Suprapubic skin (tissue), 4 donors: ENCODE measurements around the gene MIA.

Source experiments
- EP300 ChIP-seq: sonication (generic); formaldehyde crosslinking; IDR thresholded peaks from one replicate; pipeline ENCODE4 v1.6.1; 2017; ENCODE audit warnings: antibody characterized with exemption
- POLR2A ChIP-seq, 2 donors: fragments of 450-650 bp; IDR thresholded peaks; one replicate each; pipeline ENCODE4 v1.6.1; 2017; ENCODE audit warnings: antibody characterized with exemption in 2 of 2, mild to moderate bottlenecking in 2 of 2, moderate library complexity in 2 of 2
- POLR2AphosphoS5 ChIP-seq, 3 donors: sonication (generic); formaldehyde crosslinking; IDR thresholded peaks; one replicate each; pipeline ENCODE4 v1.6.1; 2017; ENCODE audit warnings: antibody characterized with exemption in 3 of 3
- TF ChIP-seq, protein P1 (sequence below), 2 donors: fragments of 200-600 bp in 1 of 2; fragments of 450-650 bp in 1 of 2; sonication (generic) in 1 of 2; IDR thresholded peaks; one replicate each; pipeline ENCODE4 v1.5.1; 2016 to 2019; ENCODE audit warnings: antibody characterized with exemption in 2 of 2, mild to moderate bottlenecking in 1 of 2, moderate library complexity in 1 of 2

DNA sequence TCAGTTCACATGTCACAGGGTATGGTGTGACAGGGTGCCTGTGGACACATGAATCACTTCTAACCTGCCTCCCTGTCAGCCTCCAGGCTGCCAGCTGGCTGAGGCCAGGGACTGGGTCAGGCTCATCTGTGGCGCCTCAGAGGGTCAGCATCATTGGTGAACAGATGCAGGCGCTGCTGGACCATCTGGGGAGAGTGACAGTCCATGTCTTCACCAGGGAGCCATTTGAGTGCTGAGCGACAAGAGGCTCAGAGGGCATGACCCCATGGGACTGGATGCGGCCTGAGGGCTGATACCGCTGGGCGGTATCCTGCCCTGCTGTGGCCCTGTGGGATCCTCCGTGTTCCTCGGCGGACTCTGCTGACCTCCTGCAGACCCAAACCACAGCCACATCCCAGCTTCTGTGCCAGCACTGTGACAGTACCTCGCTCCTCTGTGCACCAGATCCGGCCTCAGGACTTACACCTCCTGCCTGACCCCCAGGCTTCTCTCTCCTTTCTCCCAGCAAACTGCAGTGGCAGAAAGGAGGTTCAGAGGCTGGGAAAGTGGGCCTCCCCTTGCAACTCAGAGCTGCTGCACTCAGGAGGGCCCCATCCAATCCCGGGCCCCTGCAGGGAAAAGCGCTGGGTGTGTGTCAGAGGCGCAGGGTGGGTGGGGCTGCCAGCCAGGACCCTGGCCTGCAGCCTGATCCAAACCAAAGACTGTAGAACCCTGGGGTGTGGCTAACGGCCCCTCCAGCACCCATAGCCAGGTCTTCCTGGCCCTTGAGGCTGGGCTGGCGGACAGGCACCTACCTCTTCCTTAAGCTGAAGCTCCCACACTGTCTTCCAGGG, 35.2 kb upstream of the MIA start:
- TF ChIP-seq, protein P1, sequence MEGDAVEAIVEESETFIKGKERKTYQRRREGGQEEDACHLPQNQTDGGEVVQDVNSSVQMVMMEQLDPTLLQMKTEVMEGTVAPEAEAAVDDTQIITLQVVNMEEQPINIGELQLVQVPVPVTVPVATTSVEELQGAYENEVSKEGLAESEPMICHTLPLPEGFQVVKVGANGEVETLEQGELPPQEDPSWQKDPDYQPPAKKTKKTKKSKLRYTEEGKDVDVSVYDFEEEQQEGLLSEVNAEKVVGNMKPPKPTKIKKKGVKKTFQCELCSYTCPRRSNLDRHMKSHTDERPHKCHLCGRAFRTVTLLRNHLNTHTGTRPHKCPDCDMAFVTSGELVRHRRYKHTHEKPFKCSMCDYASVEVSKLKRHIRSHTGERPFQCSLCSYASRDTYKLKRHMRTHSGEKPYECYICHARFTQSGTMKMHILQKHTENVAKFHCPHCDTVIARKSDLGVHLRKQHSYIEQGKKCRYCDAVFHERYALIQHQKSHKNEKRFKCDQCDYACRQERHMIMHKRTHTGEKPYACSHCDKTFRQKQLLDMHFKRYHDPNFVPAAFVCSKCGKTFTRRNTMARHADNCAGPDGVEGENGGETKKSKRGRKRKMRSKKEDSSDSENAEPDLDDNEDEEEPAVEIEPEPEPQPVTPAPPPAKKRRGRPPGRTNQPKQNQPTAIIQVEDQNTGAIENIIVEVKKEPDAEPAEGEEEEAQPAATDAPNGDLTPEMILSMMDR (IDR thresholded peaks at IDR 0.05), result no peak
- TF ChIP-seq POLR2A (IDR thresholded peaks at IDR 0.05) (no peak), POLR2AphosphoS5 (IDR thresholded peaks at IDR 0.05) (no peak), EP300 (no peak)
